Measurements from ENCODE around the gene COPS9.

Gene COPS9

DNA sequence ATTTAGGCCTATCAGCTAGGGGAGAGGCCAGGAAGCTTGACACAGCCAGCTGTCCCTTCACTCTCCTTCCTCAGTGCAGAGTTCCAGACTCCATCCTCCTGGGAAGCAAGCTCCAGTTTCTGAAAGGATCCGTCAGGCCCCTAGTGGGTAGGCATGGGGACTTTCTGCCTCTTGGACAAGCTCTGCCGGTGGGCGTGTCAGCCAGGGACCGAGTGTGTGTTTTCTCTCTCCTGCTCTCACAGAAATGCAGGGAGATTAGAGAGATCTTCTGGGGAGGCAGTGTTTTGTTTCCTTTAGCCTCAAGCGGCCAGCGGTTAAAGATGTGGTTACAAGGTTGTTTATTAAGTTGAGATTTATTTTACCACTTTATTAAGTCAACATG is 34.2 kb upstream of the COPS9 start:
- TF ChIP-seq, protein P1, sequence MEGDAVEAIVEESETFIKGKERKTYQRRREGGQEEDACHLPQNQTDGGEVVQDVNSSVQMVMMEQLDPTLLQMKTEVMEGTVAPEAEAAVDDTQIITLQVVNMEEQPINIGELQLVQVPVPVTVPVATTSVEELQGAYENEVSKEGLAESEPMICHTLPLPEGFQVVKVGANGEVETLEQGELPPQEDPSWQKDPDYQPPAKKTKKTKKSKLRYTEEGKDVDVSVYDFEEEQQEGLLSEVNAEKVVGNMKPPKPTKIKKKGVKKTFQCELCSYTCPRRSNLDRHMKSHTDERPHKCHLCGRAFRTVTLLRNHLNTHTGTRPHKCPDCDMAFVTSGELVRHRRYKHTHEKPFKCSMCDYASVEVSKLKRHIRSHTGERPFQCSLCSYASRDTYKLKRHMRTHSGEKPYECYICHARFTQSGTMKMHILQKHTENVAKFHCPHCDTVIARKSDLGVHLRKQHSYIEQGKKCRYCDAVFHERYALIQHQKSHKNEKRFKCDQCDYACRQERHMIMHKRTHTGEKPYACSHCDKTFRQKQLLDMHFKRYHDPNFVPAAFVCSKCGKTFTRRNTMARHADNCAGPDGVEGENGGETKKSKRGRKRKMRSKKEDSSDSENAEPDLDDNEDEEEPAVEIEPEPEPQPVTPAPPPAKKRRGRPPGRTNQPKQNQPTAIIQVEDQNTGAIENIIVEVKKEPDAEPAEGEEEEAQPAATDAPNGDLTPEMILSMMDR (IDR thresholded peaks at IDR 0.05; ENCODE audit: insufficient read depth, low read depth, low read length, missing control alignments): no peak
- no peak for DNase-seq (ENCODE audit: low read depth)
- no peak overlapping the region for H3K4me3 ChIP-seq (ENCODE audit: low read depth, low read length)

DNA sequence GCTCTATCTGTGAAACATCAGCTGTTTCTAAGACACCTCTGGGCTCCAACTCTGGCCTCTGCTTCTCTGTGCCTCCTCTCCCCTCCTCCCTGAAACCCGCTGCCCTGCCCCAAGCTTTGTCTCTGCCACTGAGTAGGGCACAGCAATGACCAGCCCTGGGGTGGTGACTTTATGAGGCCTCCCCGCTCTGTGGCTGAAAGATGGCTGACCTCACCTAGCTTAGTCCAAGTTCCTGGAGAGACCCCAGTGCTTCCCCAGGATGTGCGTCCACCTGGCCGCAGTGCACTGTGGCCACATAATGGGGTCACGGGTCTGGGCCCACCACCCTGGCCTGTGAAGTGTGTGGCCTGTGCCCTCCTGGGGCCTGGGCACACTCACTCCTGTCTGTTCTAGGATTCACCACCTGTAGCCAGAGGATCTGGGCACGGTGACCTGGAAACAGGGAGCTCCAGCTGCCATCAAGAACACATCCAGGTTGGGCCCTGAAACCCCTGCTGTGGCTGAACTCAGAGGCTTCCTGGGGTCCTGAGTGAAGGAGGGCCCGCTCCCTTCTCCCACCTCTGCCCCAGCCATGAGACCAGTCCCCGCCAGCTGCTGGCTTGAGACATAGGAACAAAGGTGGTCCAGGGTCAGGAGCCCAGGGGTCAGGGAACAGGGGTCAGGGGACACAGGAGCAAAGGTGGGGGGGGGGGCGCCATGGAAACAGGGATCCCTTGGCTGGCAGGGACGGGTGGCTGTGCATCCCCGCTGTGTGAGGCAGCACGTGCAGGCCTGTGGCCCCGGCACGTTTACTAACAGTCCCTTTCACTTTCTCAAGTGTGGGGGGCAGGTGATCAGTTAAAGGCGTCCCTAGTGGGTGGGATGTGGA is 33.6 kb upstream of the COPS9 start:
- TF ChIP-seq, protein P1 (IDR thresholded peaks at IDR 0.05; ENCODE audit: insufficient read depth, low read depth, low read length, missing control alignments): no peak
- no peak overlapping the region for H3K4me3 ChIP-seq (ENCODE audit: low read depth, low read length)
- no peak for DNase-seq (ENCODE audit: low read depth)

DNA sequence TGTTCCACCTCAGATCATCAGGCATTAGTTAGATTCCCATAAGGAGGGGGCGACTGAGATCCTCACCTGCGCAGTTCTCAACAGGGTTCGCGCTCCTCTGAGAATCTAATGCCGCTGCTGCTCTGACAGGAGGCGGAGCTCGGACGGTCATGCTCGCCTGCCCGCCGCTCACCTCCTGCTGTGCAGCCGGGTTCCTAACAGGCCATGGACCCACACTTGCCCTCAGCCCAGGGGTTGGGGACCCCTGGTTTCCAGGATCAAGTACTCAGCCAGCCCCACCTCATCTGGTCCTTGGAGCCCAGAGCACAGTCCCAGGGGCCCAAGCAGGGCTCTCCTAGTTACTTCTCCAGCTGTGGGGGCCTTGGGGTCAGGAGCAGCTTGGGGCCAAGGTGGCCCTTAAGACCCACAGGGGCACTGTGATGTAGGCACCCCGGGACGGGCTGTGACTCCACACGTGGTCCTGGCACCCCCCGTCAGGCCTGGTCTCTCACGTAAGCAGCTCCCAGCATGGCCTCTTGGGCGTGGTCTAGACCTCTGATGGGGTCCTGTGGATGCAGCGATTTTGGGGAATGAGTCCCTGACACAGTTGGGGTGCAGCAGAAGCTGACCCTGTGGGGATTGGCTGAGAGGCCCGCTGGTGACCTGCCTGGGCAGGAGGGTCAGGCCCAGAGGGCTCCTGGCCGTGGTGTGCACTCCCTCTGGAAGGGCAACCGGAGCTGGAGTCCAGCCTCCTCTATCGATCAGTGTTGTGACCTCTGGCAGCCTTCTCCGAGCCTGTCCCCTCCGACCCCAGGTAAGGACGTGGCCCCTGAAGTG is 32.6 kb upstream of the COPS9 start:
- TF ChIP-seq, protein P1 (IDR thresholded peaks at IDR 0.05; ENCODE audit: insufficient read depth, low read depth, low read length, missing control alignments): no peak
- no peak for DNase-seq (ENCODE audit: low read depth)
- no peak overlapping the region for H3K4me3 ChIP-seq (ENCODE audit: low read depth, low read length)

DNA sequence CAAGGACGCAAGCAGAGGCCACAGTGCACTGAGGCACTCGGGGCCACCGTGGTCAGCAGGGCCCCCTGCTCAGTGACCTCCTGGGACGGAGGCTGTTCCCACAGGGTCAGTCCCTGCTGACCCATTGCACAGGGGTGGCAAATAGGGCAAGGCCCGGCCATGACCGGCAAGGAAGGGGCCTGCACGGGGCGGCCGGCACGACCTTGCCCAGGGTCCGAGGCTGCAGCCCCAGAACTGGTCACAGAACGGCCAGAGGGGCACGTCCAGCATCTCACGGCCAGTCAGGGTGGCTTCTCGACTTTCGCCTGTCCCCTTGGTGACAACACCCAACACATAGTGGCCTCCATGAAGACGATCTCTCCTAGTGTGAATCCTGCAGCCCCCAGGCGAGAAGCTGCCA is 31.9 kb upstream of the COPS9 start:
- no peak overlapping the region for H3K4me3 ChIP-seq (ENCODE audit: low read depth, low read length)
- TF ChIP-seq, protein P1 (IDR thresholded peaks at IDR 0.05; ENCODE audit: insufficient read depth, low read depth, low read length, missing control alignments): no peak
- DNase-seq (ENCODE audit: low read depth): no peak

DNA sequence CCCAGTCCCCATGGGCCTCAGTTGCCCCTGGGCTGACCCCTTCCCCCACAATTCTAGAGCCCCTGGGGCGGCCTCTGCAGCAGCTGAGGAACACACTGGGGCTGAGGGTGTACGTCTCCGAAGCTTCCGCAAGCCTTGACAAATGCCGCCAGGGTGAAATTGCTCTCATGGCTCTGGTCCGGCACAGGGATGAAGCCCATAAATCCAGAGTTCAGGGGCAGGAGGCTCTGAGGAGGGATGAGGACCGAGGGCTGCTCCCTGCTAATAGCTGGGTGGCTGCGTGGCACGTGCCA is 31.4 kb upstream of the COPS9 start:
- TF ChIP-seq, protein P1 (IDR thresholded peaks at IDR 0.05; ENCODE audit: insufficient read depth, low read depth, low read length, missing control alignments): no peak
- no peak for DNase-seq (ENCODE audit: low read depth)
- H3K4me3 ChIP-seq (ENCODE audit: low read depth, low read length): no peak overlapping the region

DNA sequence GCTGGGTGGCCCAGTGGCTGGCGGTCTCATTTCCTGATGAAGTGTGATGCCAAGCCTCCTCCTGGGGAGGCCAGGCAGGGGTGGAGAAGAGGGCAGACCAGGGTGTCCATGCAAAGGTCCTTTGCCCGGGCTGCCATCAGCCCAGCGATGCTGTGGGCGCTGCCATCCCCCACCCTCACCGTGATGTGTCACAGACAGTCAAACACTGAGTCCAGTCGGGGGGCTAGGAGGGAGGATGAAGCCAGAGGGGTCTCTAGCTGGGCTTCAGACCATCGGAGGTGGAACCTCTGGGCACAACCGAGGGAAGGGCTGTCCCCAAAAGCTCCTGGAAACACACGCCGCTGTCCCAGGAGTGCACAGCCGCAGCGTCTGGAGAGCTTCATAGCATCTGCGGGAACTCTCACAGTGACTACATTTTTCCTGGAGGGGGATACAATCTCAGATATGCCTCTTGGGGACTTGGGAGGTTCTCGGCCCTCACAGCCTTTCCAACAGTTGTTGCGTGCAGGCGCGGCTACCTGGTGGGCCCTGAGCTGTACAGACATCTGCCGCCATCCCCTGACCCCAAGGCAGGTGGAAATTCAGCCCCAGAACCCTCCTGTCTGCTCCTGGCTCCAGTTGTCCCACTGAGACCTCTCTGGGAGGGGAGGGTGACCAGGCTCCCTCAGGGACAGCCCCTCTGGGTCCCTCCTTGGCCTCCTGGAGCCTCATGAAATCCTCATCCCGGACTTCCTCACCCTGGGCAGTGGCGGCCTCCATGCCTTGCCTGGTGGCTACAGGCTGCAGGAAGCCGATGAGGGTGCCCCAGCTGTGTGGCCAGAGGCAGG is 30.9 kb upstream of the COPS9 start:
- DNase-seq (ENCODE audit: low read depth): no peak
- no peak overlapping the region for H3K4me3 ChIP-seq (ENCODE audit: low read depth, low read length)
- TF ChIP-seq, protein P1 (IDR thresholded peaks at IDR 0.05; ENCODE audit: insufficient read depth, low read depth, low read length, missing control alignments): no peak
